ENCODE data around the gene FLRT1. TPM values are rescaled to one million over a fixed set of nuclear protein-coding genes. Genes with fewer than 3 reads are reported as not detected.

The FLRT1 gene
- polyA plus RNA-seq, 1 experiment = 0.42 TPM

- no peak for TF ChIP-seq CTCF (IDR thresholded peaks at IDR 0.05; ENCODE audit: insufficient read depth, low read depth, low read length)
- DNase-seq (ENCODE audit: low read depth) = no peak
- no peaks in the 10 kb centered on the region for H3K36me3 ChIP-seq (ENCODE audit: control insufficient read depth, insufficient read depth, low read length)
- ChIA-PET POLR2A (no interaction called here), CTCF (no interaction called here)
- H3K27me3 ChIP-seq (ENCODE audit: control insufficient read depth, insufficient read depth, low read length) = peaks cover 3% of the 10 kb centered on the region
- H3K4me3 ChIP-seq (ENCODE audit: low read depth, low read length) = no peak overlapping the region
These were observed 36.1 kb downstream of the FLRT1 start for GRCh38 chr11:64071849-64072248.

DNA sequence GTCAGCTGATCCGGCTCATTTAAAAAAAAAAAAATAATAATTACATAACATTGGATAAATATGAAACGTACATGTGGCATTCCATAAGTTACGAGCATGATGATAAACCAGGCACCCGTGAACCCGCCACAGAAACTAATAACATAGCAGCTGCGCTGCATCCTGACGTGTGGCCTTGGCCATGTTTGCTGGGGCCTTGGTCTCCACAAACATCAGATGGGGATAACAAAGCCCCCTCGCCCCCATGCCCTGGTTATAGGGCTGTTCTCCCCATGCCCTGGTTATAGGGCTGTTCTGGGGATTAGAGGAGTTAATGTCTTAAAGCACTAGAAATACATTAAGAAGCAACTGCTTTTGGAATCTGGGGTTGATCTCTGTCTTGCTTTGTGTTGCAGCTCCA lies 36.7 kb downstream of the FLRT1 start:
- Histone ChIP-seq H3K4me3 (ENCODE audit: low read depth, low read length) (no peak overlapping the region), H3K27me3 (ENCODE audit: control insufficient read depth, insufficient read depth, low read length) (peaks cover 3% of the 10 kb centered on the region), H3K36me3 (ENCODE audit: control insufficient read depth, insufficient read depth, low read length) (no peaks in the 10 kb centered on the region)
- POLR2A ChIA-PET = no interaction called here
- CTCF ChIA-PET = no interaction called here
- no peak for TF ChIP-seq CTCF (IDR thresholded peaks at IDR 0.05; ENCODE audit: insufficient read depth, low read depth, low read length)
- no peak for DNase-seq (ENCODE audit: low read depth)

GRCh38 chr11:64072871-64073270 lies 37.1 kb downstream of the FLRT1 start:
- ChIA-PET CTCF (no interaction called here), POLR2A (no interaction called here)
- Histone ChIP-seq H3K27me3 (ENCODE audit: control insufficient read depth, insufficient read depth, low read length) (peaks cover 3% of the 10 kb centered on the region), H3K4me3 (ENCODE audit: low read depth, low read length) (no peak overlapping the region), H3K36me3 (ENCODE audit: control insufficient read depth, insufficient read depth, low read length) (no peaks in the 10 kb centered on the region)
- TF ChIP-seq CTCF (IDR thresholded peaks at IDR 0.05; ENCODE audit: insufficient read depth, low read depth, low read length) = no peak
- no peak for DNase-seq (ENCODE audit: low read depth)

- no peaks in the 10 kb centered on the region for H3K36me3 ChIP-seq (ENCODE audit: control insufficient read depth, insufficient read depth, low read length)
- no peak for TF ChIP-seq CTCF (IDR thresholded peaks at IDR 0.05; ENCODE audit: insufficient read depth, low read depth, low read length)
- no peak for DNase-seq (ENCODE audit: low read depth)
- CTCF ChIA-PET = no interaction called here
- H3K4me3 ChIP-seq (ENCODE audit: low read depth, low read length) = no peak overlapping the region
- POLR2A ChIA-PET = no interaction called here
- H3K27me3 ChIP-seq (ENCODE audit: control insufficient read depth, insufficient read depth, low read length) = peaks cover 3% of the 10 kb centered on the region; the same call in 1 of the 2 replicates
These were observed 37.8 kb downstream of the FLRT1 start for GRCh38 chr11:64073542-64073941.

GRCh38 chr11:64074239-64074638 lies 38.5 kb downstream of the FLRT1 start:
- Histone ChIP-seq H3K36me3 (ENCODE audit: control insufficient read depth, insufficient read depth, low read length) (no peaks in the 10 kb centered on the region), H3K4me3 (ENCODE audit: low read depth, low read length) (no peak overlapping the region), H3K27me3 (ENCODE audit: control insufficient read depth, insufficient read depth, low read length) (peaks cover 3% of the 10 kb centered on the region; the same call in 1 of the 2 replicates)
- no peak for DNase-seq (ENCODE audit: low read depth)
- ChIA-PET CTCF (no interaction called here), POLR2A (no interaction called here)
- no peak for TF ChIP-seq CTCF (IDR thresholded peaks at IDR 0.05; ENCODE audit: insufficient read depth, low read depth, low read length)
